ENCODE measurements around the gene C16orf92. TPM values are rescaled to one million over a fixed set of nuclear protein-coding genes. Genes with fewer than 3 reads are reported as not detected.
A peak's percentile ranks its signal among the peaks of the same experiment; 100 is the strongest.

C16orf92 gene
- total RNA-seq = not detected in 2 replicates

GRCh38 chr16:30022887-30023286 lies at the start of gene C16orf92:
C16orf92 (plus strand) TSS chr16:30023198; CDS start chr16:30023341, 143 bp downstream.
- DNase-seq (ENCODE audit: extremely low read depth, low read depth, low spot score) = no peak

DNA sequence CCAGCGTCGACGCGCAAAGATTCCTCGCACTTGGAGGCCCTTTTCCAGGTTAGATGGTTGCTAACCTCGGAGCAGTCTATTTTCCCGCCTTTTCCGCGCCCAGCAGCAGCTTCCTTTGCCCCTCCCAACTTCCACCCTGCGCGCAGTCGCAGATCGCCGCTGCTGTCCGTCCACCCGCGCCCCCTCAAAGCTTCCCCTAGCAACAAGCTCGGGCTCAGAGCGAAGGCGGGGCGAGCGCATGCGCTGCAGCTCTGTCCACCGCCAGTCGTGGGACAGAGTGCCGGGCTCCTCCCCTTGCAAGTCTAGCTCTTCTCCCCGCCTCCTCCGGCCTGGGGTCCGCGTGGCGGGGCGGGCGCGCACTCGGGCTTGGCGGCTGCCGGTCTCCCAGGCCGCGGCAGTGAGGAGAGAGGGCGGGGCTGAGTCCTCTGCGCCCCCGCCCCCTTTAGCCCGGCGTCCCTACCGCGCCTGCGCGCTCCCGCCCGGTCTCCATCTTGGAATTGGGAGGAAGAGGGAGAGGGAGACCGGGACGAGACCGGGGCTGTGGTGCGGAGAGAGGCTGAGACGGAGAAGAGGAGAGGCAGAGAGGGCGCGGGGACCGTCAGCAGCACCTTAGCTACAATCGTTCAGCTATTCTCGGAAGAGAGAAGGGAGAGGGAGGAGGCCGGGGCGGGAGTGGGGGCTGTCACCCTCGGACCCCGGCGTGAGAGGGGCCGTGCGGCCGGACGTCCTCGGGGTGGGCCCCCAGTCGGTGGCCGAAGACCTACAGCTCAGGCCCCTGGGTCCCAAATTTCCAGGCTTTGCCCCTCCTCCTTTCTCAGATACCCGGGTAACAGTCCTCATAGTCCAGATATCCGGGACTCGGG lies 49.4 kb upstream of the C16orf92 start, which contains the start of gene TAOK2:
TSS of gene TAOK2 (plus strand) at position 485 of the 863 bp plus-strand sequence. CDS start 3,905 bp downstream, outside the sequence.
- peak; percentile 72 for DNase-seq (ENCODE audit: extremely low read depth, low read depth, low spot score)

DNA sequence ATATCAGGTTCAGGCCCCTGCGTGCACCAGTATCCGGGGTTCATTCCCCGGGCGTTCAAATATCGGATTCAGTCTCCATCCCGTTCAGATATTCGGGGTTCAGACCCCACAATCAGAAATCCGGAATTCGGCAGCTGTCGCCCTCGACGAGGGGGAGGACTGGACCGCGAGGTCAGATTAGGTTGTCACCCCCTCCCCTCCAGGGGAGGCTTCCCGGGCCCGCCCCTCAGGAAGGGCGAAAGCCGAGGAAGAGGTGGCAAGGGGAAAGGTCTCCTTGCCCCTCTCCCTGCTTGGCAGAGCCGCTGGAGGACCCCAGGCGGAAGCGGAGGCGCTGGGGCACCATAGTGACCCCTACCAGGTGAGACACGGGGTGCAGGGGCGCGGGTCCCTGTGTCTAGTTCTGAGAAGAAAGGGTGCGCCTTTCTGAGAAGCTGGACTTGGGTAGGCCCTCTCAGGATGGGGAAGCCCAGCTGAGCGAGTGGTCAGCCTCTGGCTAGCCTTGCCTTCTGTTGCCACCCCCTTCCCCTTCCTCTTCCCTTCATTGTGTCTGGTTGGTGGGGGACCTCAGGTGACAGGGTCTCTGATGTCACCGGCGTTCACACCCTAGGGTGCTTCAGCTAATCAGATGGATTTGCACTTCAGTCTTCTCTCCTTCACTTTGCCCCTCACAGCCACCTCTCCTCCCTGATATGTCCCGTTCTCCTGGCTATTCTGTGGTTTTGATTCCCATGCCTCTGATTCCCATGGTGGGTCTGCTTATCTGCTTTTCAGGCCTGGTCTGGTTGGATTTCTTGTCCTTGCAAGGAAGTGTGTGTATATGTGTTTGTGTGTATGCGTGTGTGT lies 48.5 kb upstream of the C16orf92 start:
- DNase-seq (ENCODE audit: extremely low read depth, low read depth, low spot score) = peak; percentile 48

DNA sequence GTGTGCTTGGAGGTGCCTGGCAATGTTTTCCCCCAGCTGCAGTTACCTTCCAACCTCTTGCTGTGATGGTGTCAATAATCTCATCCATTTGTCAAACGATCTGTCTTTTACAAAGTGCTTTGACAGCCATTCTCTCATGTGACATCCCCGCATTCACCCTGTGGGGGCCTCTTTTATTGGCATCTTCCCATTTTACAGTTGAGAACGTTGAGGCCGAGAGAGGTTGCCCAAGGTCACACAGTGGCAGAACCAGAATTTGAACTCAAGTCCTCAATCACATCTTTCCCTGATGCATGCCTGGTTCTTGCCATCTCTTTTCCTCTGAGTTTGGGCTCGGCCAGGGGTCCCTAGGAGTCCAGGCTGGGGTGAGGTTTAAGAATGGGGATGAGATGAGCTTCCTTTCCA lies 47.9 kb upstream of the C16orf92 start:
- DNase-seq (ENCODE audit: extremely low read depth, low read depth, low spot score) = no peak

DNA sequence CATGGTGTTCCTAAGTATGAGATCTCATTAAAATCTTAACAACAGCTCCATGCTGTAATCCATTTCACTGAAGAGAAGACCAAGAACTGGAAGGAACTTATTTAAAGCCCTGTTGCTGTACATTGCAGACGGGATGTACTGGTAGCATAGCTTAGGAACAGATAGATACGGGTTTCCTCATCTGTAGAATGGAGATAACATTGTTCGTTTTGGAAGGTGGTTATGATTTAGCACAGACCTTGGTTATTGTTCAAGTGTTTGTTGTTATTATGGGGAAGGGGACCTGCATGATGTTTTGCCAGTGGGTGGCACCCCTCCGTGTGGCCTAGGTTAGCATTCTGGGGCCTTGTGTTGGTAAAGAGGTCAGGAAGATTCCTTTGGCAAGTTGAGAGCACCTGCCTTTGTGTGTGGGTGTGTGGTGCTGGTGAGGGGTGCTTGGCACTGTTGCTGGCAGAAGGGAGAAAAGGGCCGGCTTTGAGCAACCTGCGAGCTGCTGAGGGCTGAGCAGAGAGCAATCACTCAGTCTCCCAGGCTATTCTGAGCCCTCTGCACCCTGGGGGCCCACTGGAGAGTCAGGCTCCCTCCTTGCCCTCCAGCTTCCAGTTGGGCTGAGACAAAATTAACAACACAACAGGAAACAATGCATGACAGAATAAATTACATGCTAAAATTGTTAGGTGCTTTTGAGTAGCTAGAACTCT lies 47.0 kb upstream of the C16orf92 start:
- DNase-seq (ENCODE audit: extremely low read depth, low read depth, low spot score) = no peak

GRCh38 chr16:29977063-29977825 lies 45.8 kb upstream of the C16orf92 start:
- DNase-seq (ENCODE audit: extremely low read depth, low read depth, low spot score) = no peak

DNA sequence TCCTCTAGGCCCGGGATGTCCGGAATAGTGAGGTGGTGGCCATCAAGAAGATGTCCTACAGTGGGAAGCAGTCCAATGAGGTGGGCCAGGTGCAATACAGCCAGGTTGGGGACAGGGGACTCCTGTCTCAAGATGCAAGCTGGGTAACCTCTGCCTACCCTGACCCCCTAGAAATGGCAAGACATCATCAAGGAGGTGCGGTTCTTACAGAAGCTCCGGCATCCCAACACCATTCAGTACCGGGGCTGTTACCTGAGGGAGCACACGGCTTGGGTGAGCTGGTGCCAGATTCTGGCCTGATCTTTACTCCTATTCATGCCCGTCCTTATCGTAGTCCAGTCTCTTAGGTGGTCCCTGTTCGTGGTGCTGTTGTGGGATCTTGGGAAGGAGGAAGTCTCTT lies 44.9 kb upstream of the C16orf92 start:
- no peak for DNase-seq (ENCODE audit: extremely low read depth, low read depth, low spot score)

DNA sequence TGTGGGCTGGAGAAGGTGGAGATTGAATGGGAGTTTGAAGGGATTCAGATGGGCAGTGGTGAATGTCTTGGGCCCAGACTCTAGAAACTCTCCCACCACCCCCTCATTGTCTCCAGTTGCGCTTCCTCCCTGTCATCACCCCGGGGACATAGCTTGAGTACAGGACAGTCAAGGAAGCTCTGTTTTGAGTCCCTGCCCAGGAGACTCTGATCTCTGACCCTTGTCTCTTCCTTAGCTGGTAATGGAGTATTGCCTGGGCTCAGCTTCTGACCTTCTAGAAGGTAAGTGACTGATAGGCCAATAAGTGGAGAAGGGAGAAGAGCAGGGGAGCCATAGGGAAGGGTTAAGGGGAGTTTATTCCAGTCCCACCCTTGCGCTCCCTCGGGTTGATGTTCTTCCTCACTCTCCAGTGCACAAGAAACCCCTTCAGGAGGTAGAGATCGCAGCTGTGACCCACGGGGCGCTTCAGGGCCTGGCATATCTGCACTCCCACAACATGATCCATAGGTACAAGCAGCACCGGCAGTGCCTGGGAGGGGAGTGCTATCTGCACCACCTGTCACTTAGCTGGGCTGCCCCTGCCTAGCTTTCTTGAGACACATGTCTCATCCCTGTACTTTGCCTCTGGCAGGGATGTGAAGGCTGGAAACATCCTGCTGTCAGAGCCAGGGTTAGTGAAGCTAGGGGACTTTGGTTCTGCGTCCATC lies 44.3 kb upstream of the C16orf92 start:
- DNase-seq (ENCODE audit: extremely low read depth, low read depth, low spot score) = no peak

DNA sequence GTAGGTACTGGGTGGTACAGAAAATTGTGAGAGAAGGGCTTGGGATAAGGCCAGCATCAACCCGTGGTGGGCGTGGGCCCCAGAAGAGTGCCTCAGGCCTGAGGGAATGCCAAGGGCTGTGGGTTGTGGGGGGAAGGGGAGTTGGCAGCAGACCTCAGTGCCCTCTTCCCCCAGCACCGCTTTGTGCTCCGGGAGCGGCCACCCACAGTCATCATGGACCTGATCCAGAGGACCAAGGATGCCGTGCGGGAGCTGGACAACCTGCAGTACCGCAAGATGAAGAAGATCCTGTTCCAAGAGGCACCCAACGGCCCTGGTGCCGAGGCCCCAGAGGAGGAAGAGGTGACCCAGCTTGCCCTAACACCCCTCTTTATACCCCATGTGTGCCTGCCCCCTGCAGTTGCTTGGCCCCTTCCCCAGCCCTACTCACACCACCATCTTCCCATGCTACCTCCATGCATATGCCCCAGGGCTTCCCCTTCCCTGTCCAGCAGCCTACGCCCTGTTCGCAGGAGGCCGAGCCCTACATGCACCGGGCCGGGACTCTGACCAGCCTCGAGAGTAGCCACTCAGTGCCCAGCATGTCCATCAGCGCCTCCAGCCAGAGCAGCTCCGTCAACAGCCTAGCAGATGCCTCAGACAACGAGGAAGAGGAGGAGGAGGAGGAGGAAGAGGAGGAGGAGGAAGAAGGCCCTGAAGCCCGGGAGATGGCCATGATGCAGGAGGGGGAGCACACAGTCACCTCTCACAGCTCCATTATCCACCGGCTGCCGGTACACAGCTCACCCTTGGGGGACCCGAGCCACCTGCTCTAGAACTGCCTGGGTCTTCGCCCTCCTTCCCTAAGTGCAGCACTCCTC lies 40.2 kb upstream of the C16orf92 start:
- DNase-seq (ENCODE audit: extremely low read depth, low read depth, low spot score) = no peak

DNA sequence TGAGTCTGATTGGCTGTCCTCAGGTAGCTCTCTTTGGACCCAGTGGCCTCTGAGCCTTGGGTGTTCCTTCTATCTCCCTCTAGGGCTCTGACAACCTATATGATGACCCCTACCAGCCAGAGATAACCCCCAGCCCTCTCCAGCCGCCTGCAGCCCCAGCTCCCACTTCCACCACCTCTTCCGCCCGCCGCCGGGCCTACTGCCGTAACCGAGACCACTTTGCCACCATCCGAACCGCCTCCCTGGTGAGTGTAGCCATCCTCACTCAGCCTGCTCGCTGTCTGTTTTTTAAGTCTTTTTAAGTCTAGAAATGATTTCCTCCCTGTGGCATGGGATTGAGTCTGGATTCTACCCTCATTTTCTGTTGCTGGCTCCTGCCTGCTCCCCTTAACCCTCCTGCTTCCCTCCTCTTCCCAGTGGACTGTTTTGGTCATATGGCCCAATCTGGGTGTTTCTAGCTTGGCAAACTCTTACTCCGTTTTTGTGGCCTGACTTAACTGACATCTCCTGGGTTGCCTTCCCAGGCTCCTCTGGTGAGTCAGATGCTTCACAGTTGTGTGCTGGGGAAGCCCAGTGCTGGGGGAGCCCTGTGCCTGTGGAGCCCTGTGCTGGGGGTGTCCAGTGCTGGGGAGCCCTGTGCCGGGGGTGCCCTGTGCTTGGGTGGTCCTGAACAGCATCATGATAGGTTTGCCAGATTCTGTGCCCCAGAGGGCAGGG lies 39.4 kb upstream of the C16orf92 start:
- DNase-seq (ENCODE audit: extremely low read depth, low read depth, low spot score) = no peak

- no peak for DNase-seq (ENCODE audit: extremely low read depth, low read depth, low spot score)
These were observed 38.7 kb upstream of the C16orf92 start for GRCh38 chr16:29984137-29984763.

GRCh38 chr16:29984764-29985147 lies 38.2 kb upstream of the C16orf92 start:
- DNase-seq (ENCODE audit: extremely low read depth, low read depth, low spot score) = no peak

GRCh38 chr16:29985271-29985811 lies 37.7 kb upstream of the C16orf92 start:
- no peak for DNase-seq (ENCODE audit: extremely low read depth, low read depth, low spot score)

- DNase-seq (ENCODE audit: extremely low read depth, low read depth, low spot score) = no peak
These were observed 36.8 kb upstream of the C16orf92 start for GRCh38 chr16:29986231-29986630.

DNA sequence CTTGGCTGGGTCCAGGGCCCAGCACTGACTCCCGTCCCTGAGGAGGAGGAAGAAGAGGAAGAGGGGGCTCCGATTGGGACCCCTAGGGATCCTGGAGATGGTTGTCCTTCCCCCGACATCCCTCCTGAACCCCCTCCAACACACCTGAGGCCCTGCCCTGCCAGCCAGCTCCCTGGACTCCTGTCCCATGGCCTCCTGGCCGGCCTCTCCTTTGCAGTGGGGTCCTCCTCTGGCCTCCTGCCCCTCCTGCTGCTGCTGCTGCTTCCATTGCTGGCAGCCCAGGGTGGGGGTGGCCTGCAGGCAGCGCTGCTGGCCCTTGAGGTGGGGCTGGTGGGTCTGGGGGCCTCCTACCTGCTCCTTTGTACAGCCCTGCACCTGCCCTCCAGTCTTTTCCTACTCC lies 36.1 kb upstream of the C16orf92 start:
- DNase-seq (ENCODE audit: extremely low read depth, low read depth, low spot score) = no peak

DNA sequence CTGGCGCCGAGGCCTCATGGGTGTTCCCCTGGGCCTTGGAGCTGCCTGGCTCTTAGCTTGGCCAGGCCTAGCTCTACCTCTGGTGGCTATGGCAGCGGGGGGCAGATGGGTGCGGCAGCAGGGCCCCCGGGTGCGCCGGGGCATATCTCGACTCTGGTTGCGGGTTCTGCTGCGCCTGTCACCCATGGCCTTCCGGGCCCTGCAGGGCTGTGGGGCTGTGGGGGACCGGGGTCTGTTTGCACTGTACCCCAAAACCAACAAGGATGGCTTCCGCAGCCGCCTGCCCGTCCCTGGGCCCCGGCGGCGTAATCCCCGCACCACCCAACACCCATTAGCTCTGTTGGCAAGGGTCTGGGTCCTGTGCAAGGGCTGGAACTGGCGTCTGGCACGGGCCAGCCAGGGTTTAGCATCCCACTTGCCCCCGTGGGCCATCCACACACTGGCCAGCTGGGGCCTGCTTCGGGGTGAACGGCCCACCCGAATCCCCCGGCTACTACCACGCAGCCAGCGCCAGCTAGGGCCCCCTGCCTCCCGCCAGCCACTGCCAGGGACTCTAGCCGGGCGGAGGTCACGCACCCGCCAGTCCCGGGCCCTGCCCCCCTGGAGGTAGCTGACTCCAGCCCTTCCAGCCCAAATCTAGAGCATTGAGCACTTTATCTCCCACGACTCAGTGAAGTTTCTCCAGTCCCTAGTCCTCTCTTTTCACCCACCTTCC lies 35.5 kb upstream of the C16orf92 start:
- DNase-seq (ENCODE audit: extremely low read depth, low read depth, low spot score) = no peak
